ENCODE measurements around the gene FOXG1. TPM values are rescaled to one million over a fixed set of nuclear protein-coding genes. Genes with fewer than 3 reads are reported as not detected.
A peak's percentile ranks its signal among the peaks of the same experiment; 100 is the strongest.

The FOXG1 gene
- 1 to 10 TPM in 1 of 4 donors, under 1 TPM in 2, not detected in 1; 0.16 to 1.8 (median 0.89) TPM for total RNA-seq

DNA sequence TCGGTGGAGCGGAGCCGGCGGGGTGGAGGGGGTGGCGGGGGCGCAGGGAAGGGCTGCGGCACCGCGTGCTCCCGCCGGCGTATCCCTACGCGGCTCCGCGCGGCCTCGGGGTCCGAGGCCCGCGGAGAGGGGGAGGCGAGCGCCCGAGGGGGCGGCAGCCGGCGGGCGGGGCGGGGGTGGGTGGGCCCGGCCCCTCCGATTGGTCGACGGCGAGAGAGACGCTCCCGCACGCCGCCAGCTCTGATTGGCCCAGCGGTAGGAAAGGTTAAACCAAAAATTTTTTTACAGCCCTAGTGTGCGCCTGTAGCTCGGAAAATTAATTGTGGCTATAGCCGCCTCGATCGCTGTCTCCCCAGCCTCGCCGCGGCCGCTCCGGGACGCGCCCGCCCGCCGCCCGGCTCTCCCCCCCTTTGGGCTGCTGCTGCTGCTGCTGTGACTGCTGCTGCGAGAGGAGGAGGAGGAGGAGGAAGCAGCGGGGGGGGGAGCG is at the start of gene FOXG1:
FOXG1 (plus strand) TSS at position 319 of the 487 bp plus-strand sequence. CDS start 493 bp downstream, outside the sequence.
- H3K9me3 ChIP-seq: peaks cover 0 to 11% (median 0%) of the 10 kb centered on the region in 3 donors
- 7% methylated on average over 3 of the region's 58 CpGs; no CpG with 5 or more reads in 1 of the 2 donors for WGBS, 2 donors (ENCODE audit: low coverage in 1 of 2)
- peaks cover 0 to 30% (median 7%) of the 10 kb centered on the region in 3 donors for H3K4me1 ChIP-seq
- H3K4me3 ChIP-seq: peak within 1 kb of the TSS; percentile 38 to 50
- peak; percentile 67 for ATAC-seq
- no peak for TF ChIP-seq POLR2A (IDR thresholded peaks at IDR 0.05)
- no peaks in the 10 kb centered on the region for H3K36me3 ChIP-seq
- H3K27ac ChIP-seq: peak within 1 kb of the TSS; percentile 2 to 78 (median 55)
- peaks cover 99% of the 10 kb centered on the region for H3K27me3 ChIP-seq

DNA sequence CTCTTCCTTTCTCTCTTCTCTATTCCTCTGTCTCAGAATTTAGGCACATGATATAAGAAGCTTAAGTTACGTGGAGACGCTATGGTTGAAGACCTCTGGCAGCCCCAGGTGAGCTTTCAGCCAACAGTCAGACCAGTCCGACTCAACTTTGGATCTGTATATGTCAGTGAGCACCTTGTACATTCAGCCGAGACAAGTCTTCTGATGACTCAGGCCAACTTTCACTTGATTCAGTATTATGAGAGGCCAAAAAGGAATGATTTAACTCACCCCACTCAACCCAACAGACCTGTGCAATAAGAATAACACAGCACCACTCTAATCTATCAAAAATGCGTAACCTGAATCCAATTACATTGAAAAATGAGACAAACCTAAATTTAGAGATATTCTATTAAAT is 47.5 kb upstream of the FOXG1 start:
- Histone ChIP-seq H3K4me1 (no peaks in the 10 kb centered on the region), H3K27ac (no peak overlapping the region), H3K36me3 (no peaks in the 10 kb centered on the region), H3K9me3 (no peaks in the 10 kb centered on the region), H3K27me3 (no peaks in the 10 kb centered on the region), H3K4me3 (no peak overlapping the region)
- TF ChIP-seq EP300 (IDR thresholded peaks at IDR 0.05) (no peak), POLR2A (IDR thresholded peaks at IDR 0.05) (no peak), POLR2AphosphoS5 (IDR thresholded peaks at IDR 0.05) (no peak)
- TF ChIP-seq, protein P1, sequence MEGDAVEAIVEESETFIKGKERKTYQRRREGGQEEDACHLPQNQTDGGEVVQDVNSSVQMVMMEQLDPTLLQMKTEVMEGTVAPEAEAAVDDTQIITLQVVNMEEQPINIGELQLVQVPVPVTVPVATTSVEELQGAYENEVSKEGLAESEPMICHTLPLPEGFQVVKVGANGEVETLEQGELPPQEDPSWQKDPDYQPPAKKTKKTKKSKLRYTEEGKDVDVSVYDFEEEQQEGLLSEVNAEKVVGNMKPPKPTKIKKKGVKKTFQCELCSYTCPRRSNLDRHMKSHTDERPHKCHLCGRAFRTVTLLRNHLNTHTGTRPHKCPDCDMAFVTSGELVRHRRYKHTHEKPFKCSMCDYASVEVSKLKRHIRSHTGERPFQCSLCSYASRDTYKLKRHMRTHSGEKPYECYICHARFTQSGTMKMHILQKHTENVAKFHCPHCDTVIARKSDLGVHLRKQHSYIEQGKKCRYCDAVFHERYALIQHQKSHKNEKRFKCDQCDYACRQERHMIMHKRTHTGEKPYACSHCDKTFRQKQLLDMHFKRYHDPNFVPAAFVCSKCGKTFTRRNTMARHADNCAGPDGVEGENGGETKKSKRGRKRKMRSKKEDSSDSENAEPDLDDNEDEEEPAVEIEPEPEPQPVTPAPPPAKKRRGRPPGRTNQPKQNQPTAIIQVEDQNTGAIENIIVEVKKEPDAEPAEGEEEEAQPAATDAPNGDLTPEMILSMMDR (IDR thresholded peaks at IDR 0.05): no peak
- ATAC-seq: no peak
- WGBS, 2 donors (ENCODE audit: low coverage in 1 of 2): 74 to 77% methylated on average over 5 of the region's 5 CpGs

DNA sequence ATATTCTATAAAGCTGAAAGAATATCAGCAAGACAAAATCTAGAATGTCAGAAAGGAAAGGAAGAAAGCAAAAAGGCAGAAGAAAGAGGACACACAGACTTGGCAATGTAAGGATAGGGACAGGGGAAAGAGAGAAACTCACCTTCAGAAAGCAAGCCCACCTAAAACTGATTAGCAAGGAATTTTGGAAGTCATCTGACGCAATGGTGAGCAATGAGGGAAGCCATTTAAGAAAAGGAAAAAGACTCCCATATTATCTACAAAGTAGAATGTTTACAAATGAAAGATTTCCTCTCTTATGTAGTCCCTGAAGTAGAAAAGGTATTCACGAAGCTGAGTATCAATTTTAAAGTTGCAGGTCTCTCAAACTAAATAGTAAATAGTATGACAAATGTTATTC is 35.2 kb upstream of the FOXG1 start:
- WGBS, 2 donors (ENCODE audit: low coverage in 1 of 2): 47 to 50% methylated on average over 2 of the region's 2 CpGs
- no peak for TF ChIP-seq POLR2A (IDR thresholded peaks at IDR 0.05)
- Histone ChIP-seq H3K9me3 (no peaks in the 10 kb centered on the region), H3K36me3 (no peaks in the 10 kb centered on the region), H3K27me3 (no peaks in the 10 kb centered on the region), H3K27ac (no peak overlapping the region), H3K4me3 (no peak overlapping the region), H3K4me1 (no peaks in the 10 kb centered on the region)
- no peak for ATAC-seq

DNA sequence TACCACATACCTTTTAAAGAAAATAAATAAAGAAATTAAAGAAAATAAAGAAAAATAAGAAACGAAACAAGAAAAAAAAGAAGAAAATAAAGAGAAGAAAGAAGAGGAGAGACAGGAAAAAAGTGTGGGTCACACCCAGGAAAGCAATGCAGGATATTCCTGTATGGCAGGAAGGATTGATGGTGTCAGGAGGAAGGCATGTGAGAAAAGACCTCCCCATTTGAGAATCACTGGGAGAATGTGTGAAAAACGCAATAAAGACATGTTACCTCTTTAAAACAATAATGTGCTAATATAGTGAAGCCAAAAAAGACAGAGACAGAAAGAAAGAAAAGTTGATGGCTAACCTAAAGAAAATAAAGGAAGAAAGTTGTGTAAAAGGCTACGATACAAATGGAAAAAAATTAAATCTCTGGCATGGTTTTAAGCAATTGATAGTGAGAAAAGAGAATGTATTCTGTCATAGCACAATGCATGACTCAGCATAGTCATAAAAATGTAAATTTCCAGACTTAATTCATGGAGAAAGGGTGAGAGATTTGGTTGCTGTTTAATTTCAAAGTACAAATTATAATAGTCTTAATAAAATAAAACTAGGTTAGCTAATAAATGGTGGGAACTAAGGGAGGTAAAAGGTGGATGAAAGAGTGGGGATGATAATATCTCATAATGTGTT is 24.3 kb upstream of the FOXG1 start:
- WGBS, 2 donors (ENCODE audit: low coverage in 1 of 2): 61 to 90% methylated on average over 2 to 3 of the region's 3 CpGs
- peaks cover 0 to 8% (median 0%) of the 10 kb centered on the region in 3 donors for H3K9me3 ChIP-seq

DNA sequence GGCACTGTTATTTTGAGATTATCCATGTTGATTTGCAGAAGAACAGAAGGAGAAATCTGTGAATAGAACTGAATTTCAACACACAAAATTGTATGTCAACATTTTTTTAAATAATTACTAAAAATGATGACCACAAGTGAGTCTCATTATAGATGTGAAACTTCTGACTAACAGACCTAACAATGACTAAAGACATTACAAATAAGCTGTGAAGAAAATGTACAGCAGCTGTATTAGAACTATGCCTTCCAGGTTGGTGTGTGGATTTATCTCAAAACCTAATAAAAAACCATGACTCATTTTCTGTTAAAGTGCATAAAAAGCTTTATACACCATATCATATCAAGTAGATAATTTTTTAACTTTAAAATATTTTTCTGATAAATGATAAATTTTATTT is 22.5 kb upstream of the FOXG1 start:
- ATAC-seq: no peak
- Histone ChIP-seq H3K27me3 (peaks cover 8% of the 10 kb centered on the region), H3K9me3 (peaks cover 0 to 10% (median 0%) of the 10 kb centered on the region in 3 donors), H3K27ac (no peak overlapping the region), H3K36me3 (no peaks in the 10 kb centered on the region), H3K4me3 (no peak overlapping the region), H3K4me1 (no peaks in the 10 kb centered on the region)
- TF ChIP-seq EP300 (IDR thresholded peaks at IDR 0.05): no peak
- TF ChIP-seq, protein P1 (IDR thresholded peaks at IDR 0.05): no peak
- TF ChIP-seq POLR2A (IDR thresholded peaks at IDR 0.05): no peak
- TF ChIP-seq POLR2AphosphoS5 (IDR thresholded peaks at IDR 0.05): no peak

More for the DNA sequence above, 24.3 kb upstream of the FOXG1 start:
- H3K4me1 ChIP-seq: no peaks in the 10 kb centered on the region
- no peak overlapping the region for H3K4me3 ChIP-seq
- no peak overlapping the region for H3K27ac ChIP-seq
- TF ChIP-seq, protein P1 (IDR thresholded peaks at IDR 0.05): no peak
- no peak for TF ChIP-seq POLR2A (IDR thresholded peaks at IDR 0.05)
- no peak for TF ChIP-seq POLR2AphosphoS5 (IDR thresholded peaks at IDR 0.05)
- no peak for TF ChIP-seq EP300 (IDR thresholded peaks at IDR 0.05)
- H3K36me3 ChIP-seq: no peaks in the 10 kb centered on the region
- ATAC-seq: no peak
- H3K27me3 ChIP-seq: no peaks in the 10 kb centered on the region

DNA sequence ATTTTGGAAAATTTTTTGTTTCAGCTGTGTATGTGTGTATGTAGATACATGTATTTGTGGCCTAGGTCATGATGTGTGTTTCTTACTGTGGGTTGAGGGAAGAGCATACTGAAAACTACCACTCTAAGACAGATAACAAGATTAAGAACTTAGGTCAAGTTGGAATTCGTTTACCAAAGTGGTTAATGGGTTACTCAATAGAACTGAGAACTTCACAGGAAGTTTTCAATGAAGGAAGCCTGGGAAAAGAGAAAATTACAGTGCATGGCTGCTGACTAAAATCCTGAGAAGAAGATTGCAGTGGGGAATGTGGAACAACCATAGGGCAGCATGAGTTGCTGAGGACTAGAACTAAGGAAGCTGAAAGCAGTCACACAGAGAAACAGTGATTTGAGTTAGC is 21.4 kb upstream of the FOXG1 start:
- Histone ChIP-seq H3K9me3 (peaks cover 0 to 10% (median 0%) of the 10 kb centered on the region in 3 donors), H3K27ac (no peak overlapping the region), H3K4me3 (no peak overlapping the region), H3K36me3 (no peaks in the 10 kb centered on the region), H3K27me3 (peaks cover 17% of the 10 kb centered on the region), H3K4me1 (no peaks in the 10 kb centered on the region)
- no peak for ATAC-seq
- 25 to 30% methylated on average over 1 of the region's 1 CpG for WGBS, 2 donors (ENCODE audit: low coverage in 1 of 2)
- no peak for TF ChIP-seq EP300 (IDR thresholded peaks at IDR 0.05)
- TF ChIP-seq, protein P1 (IDR thresholded peaks at IDR 0.05): no peak
- TF ChIP-seq POLR2A (IDR thresholded peaks at IDR 0.05): no peak
- TF ChIP-seq POLR2AphosphoS5 (IDR thresholded peaks at IDR 0.05): no peak

All from gastroesophageal sphincter (tissue), 4 donors.